HCT116 (cell line): ENCODE results near the gene FTL. TPM values are rescaled to one million over a fixed set of nuclear protein-coding genes. Genes with fewer than 3 reads are reported as not detected.

Experiments used
- ATAC-seq: fragments of 200-7000 bp; cut with Tn5 transposase; 2 replicates; pipeline ENCODE4 v1.9.1; 2020; ENCODE audit warnings: mild to moderate bottlenecking, moderate library complexity
- BruUV-seq: library from RNA; stranded (reverse); fragments of 400-500 nt; replicated peaks from 2 replicates; lab custom pipeline; 2021; lab: Mats Ljungman, UMichigan
- CTCF ChIA-PET: fragments of 300-600 bp; sonication (Branson Sonifier 250); formaldehyde crosslinking; loops from one replicate; lab custom pipeline; 2021; ENCODE audit warnings: antibody characterized with exemption; lab: Charles Lee
- POLR2A ChIA-PET: fragments of 300-600, 350-600 bp; sonication (Branson Sonifier 250); formaldehyde crosslinking; loops from one replicate; lab custom pipeline; 2021; ENCODE audit warnings: antibody characterized with exemption; lab: Charles Lee
- RAD21 ChIA-PET, 2 experiments: fragments of 300-600 bp; sonication (Branson Sonifier 250); formaldehyde crosslinking; loops; one replicate each; lab custom pipeline; 2023; ENCODE audit warnings: low total read pairs in 2 of 2; ENCODE audit not compliant: uncharacterized antibody in 2 of 2, unreplicated experiment in 2 of 2, low non-redundant PET in 1 of 2; lab: Charles Lee
- DNase-seq: peaks from one replicate; pipeline ENCODE4 v3.0.0-alpha.2; 2010; ENCODE audit warnings: low read depth, low spot score
- H2AFZ ChIP-seq: fragments of 200-600 bp; shearing (Covaris generic), sonication (generic); 2 replicates; pipeline ENCODE4 v1.6.1; 2017; ENCODE audit warnings: low read depth, mixed run types, mixed read lengths, antibody characterized with exemption, low read length; ENCODE audit not compliant: poor library complexity, severe bottlenecking
- H3K27ac ChIP-seq: 2 replicates; pipeline ENCODE4 v1.5.1; 2012; ENCODE audit warnings: low read depth, low read length
- H3K27me3 ChIP-seq: fragments of 200-600 bp; sonication (generic); 2 replicates; pipeline ENCODE4 v1.6.1; 2016; ENCODE audit warnings: mixed run types, low read length, mixed read lengths; ENCODE audit not compliant: insufficient read depth
- H3K36me3 ChIP-seq, 2 experiments: fragments of 200-500 bp in 1 of 2; fragments of 200-600 bp in 1 of 2; sonication (Bioruptor generic) in 1 of 2; sonication (generic) in 1 of 2; 2 replicates each; pipeline versions ENCODE4 v1.5.1 to v1.6.1; 2014 to 2016; ENCODE audit warnings: low read length in 2 of 2, inconsistent platforms in 1 of 2, mixed read lengths in 1 of 2, mixed run types in 1 of 2; ENCODE audit not compliant: insufficient read depth in 2 of 2, control insufficient read depth in 1 of 2
- H3K4me1 ChIP-seq, 2 experiments: fragments of 200-600 bp in 1 of 2; sonication (generic) in 1 of 2; 2 replicates each; pipeline versions ENCODE4 v1.5.1 to v1.6.1; 2012 to 2017; ENCODE audit warnings: low read length in 2 of 2, inconsistent platforms in 1 of 2, mild to moderate bottlenecking in 1 of 2, mixed read lengths in 1 of 2, mixed run types in 1 of 2, moderate library complexity in 1 of 2; ENCODE audit not compliant: insufficient read depth in 2 of 2, control insufficient read depth in 1 of 2
- H3K4me2 ChIP-seq: fragments of 200-600 bp; sonication (generic); 2 replicates; pipeline ENCODE4 v1.6.1; 2017; ENCODE audit warnings: mixed run types, low read length, mixed read lengths
- H3K4me3 ChIP-seq, 2 experiments: fragments of 200-600 bp in 1 of 2; sonication (generic) in 1 of 2; replicated peaks in 1 of 2; 2 replicates each; pipeline ENCODE4 v1.5.1; 2011 to 2016; ENCODE audit warnings: low read length in 2 of 2, control low read depth in 1 of 2, low read depth in 1 of 2, mild to moderate bottlenecking in 1 of 2, mixed read lengths in 1 of 2, mixed run types in 1 of 2
- H3K79me2 ChIP-seq: fragments of 200-600 bp; sonication (generic); 2 replicates; pipeline ENCODE4 v1.6.1; 2017; ENCODE audit warnings: mild to moderate bottlenecking, mixed run types, low read length, moderate library complexity, mixed read lengths; ENCODE audit not compliant: insufficient read depth
- H3K9ac ChIP-seq: fragments of 200-600 bp; sonication (generic); 2 replicates; pipeline ENCODE4 v1.6.1; 2016; ENCODE audit warnings: low read length, mixed read lengths
- H3K9me2 ChIP-seq: fragments of 200-600 bp; sonication (generic), shearing (Covaris generic); 2 replicates; pipeline ENCODE4 v1.6.1; 2017; ENCODE audit warnings: mixed run types, mild to moderate bottlenecking, moderate library complexity; ENCODE audit not compliant: insufficient read depth
- H3K9me3 ChIP-seq, 2 experiments: fragments of 200-500 bp in 1 of 2; fragments of 200-600 bp in 1 of 2; sonication (Bioruptor generic) in 1 of 2; sonication (generic) in 1 of 2; 2 replicates each; pipeline ENCODE4 v1.6.1; 2014 to 2017; ENCODE audit warnings: low read length in 2 of 2, mixed read lengths in 2 of 2, inconsistent platforms in 1 of 2, low read depth in 1 of 2, mild to moderate bottlenecking in 1 of 2, mixed run types in 1 of 2, moderate library complexity in 1 of 2; ENCODE audit not compliant: control insufficient read depth in 1 of 2, insufficient read depth in 1 of 2
- H4K20me1 ChIP-seq: fragments of 200-600 bp; sonication (generic), shearing (Covaris generic); 2 replicates; pipeline ENCODE4 v1.6.1; 2017; ENCODE audit warnings: mixed run types, mild to moderate bottlenecking, moderate library complexity; ENCODE audit not compliant: insufficient read depth
- ATF3 ChIP-seq: IDR thresholded peaks from 2 replicates; pipeline ENCODE4 v1.6.1; 2012
- CTCF ChIP-seq, 3 experiments: fragments of 200-600 bp in 1 of 3; sonication (generic) in 1 of 3; IDR thresholded peaks in 2 of 3; conservative IDR thresholded peaks in 1 of 3; 2 replicates each; pipeline ENCODE4 v1.5.1; 2012 to 2017; ENCODE audit warnings: low read depth in 2 of 3, low read length in 2 of 3, antibody characterized with exemption in 1 of 3, borderline replicate concordance in 1 of 3, control low read depth in 1 of 3, mild to moderate bottlenecking in 1 of 3, mixed read lengths in 1 of 3, mixed run types in 1 of 3, moderate library complexity in 1 of 3; ENCODE audit not compliant: insufficient read depth in 1 of 3
- EGR1 ChIP-seq: IDR thresholded peaks from 2 replicates; pipeline ENCODE4 v1.6.1; 2012; ENCODE audit warnings: low read depth
- ELF1 ChIP-seq: IDR thresholded peaks from 2 replicates; pipeline ENCODE4 v1.6.1; 2012; ENCODE audit warnings: low read depth, borderline replicate concordance
- POLR2AphosphoS5 ChIP-seq: IDR thresholded peaks from 2 replicates; pipeline ENCODE4 v1.6.1; 2011; ENCODE audit warnings: mild to moderate bottlenecking, low read depth, low read length, moderate library complexity
- RAD21 ChIP-seq: IDR thresholded peaks from 2 replicates; pipeline ENCODE4 v1.6.1; 2012; ENCODE audit warnings: low read depth, mild to moderate bottlenecking
- SIN3A ChIP-seq: IDR thresholded peaks from 2 replicates; pipeline ENCODE4 v1.6.1; 2012; ENCODE audit warnings: low read depth
- SP1 ChIP-seq: IDR thresholded peaks from 2 replicates; pipeline ENCODE4 v1.6.1; 2012; ENCODE audit warnings: low read depth
- SRF ChIP-seq: IDR thresholded peaks from 2 replicates; pipeline ENCODE4 v1.6.1; 2012; ENCODE audit warnings: low read depth
- TCF7L2 ChIP-seq: IDR thresholded peaks from 2 replicates; pipeline ENCODE4 v1.7.0; 2011; ENCODE audit warnings: borderline replicate concordance, inconsistent platforms; ENCODE audit not compliant: insufficient read depth, insufficient read length; ENCODE audit errors: extremely low read depth
- ZFX ChIP-seq: fragments of 450-650 bp; IDR thresholded peaks from 2 replicates; pipeline ENCODE4 v1.6.1; 2017
- ZNF274 ChIP-seq: fragments of 200-500 bp; sonication (Bioruptor generic); IDR thresholded peaks from 2 replicates; pipeline ENCODE4 v1.6.1; 2014; ENCODE audit warnings: mild to moderate bottlenecking, low read depth, low read length, inconsistent platforms
- intact Hi-C: fragments of 100-400 bp; cut with micrococcal nuclease; formaldehyde crosslinking; loops from 2 replicates; pipeline ENCODE4 v1.10.0; 2022
- total RNA-seq: library from RNA; stranded (reverse); gene quantifications from one replicate; pipeline ENCODE4 v1.2.1, GENCODE V29; 2021; ENCODE audit not compliant: unreplicated experiment
- TF ChIP-seq, protein P1 (sequence below): IDR thresholded peaks from 2 replicates; pipeline ENCODE4 v1.6.1; 2012

FTL gene
- total RNA-seq, 1 experiment from 2014 or later, result 1,885 TPM

GRCh38 chr19:48938256-48938655, 26.9 kb upstream of the FTL start:
- TF ChIP-seq POLR2AphosphoS5, result no peak
- no peak for TF ChIP-seq ZFX
- no peak for TF ChIP-seq EGR1
- TF ChIP-seq RAD21, result no peak
- no peak for TF ChIP-seq ATF3
- TF ChIP-seq ELF1, result no peak
- no peak for TF ChIP-seq SP1
- TF ChIP-seq SIN3A, result no peak
- no peak for TF ChIP-seq SRF
- TF ChIP-seq ZNF274, result no peak
- no peak for TF ChIP-seq TCF7L2
- TF ChIP-seq, protein P1, sequence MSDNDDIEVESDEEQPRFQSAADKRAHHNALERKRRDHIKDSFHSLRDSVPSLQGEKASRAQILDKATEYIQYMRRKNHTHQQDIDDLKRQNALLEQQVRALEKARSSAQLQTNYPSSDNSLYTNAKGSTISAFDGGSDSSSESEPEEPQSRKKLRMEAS, result no peak
- TF ChIP-seq CTCF (IDR thresholded peaks at IDR 0.05 in 2 of 3, conservative IDR thresholded peaks at IDR 0.05 in 1 of 3; ENCODE audit: borderline replicate concordance in 1 of 3, insufficient read depth in 1 of 3, low read depth in 2 of 3, low read length in 2 of 3), result no peak
- ATAC-seq (no peak), DNase-seq (no peak)
- Histone ChIP-seq H3K4me2 (no peak overlapping the region), H3K4me1 (peaks cover 5 to 11% of the 10 kb centered on the region in 2 experiments; a peak in 3 of 4 replicates), H3K27ac (no peak overlapping the region), H3K9ac (no peak overlapping the region), H2AFZ (no peak overlapping the region), H3K79me2 (no peaks in the 10 kb centered on the region), H4K20me1 (no peaks in the 10 kb centered on the region), H3K27me3 (no peaks in the 10 kb centered on the region), H3K9me2 (no peaks in the 10 kb centered on the region), H3K36me3 (peaks cover 0 to 7% of the 10 kb centered on the region in 2 experiments; a peak in 1 of 4 replicates), H3K9me3 (no peaks in the 10 kb centered on the region), H3K4me3 (no peak overlapping the region)
- BruUV-seq, result no TSS peak
- ChIA-PET CTCF (no interaction called here), RAD21 (no interaction called here), POLR2A (no interaction called here)
- intact Hi-C loops, result no loop called here
